ENCODE measurements around the gene SCUBE1.

DNA sequence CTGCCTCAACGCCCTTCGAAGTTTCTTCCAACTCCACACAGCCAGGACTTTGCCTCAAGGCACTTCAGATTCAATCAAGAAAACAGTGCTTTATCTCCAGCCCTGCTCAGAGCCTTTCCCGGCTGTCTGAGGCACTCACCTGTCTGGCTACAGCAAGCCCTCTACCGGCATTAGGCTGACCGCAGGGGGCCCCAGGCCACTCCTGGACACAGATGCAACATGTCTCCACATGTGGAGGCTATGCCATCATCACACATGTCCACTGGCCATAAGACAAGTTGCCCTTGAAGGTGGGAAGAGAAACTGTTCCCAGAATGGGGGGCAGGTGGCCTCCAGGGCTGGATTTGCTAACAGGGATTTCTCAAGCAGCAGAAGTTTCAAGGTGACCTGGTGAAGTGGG, 10.0 kb downstream of the SCUBE1 start:
- TF ChIP-seq, protein P1, sequence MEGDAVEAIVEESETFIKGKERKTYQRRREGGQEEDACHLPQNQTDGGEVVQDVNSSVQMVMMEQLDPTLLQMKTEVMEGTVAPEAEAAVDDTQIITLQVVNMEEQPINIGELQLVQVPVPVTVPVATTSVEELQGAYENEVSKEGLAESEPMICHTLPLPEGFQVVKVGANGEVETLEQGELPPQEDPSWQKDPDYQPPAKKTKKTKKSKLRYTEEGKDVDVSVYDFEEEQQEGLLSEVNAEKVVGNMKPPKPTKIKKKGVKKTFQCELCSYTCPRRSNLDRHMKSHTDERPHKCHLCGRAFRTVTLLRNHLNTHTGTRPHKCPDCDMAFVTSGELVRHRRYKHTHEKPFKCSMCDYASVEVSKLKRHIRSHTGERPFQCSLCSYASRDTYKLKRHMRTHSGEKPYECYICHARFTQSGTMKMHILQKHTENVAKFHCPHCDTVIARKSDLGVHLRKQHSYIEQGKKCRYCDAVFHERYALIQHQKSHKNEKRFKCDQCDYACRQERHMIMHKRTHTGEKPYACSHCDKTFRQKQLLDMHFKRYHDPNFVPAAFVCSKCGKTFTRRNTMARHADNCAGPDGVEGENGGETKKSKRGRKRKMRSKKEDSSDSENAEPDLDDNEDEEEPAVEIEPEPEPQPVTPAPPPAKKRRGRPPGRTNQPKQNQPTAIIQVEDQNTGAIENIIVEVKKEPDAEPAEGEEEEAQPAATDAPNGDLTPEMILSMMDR (IDR thresholded peaks at IDR 0.05) = no peak
- no peak for TF ChIP-seq POLR2A (IDR thresholded peaks at IDR 0.05)

Data from thyroid gland (tissue), 4 donors.